SW 1271 (cell line): ENCODE data around the gene MARK4.

Experiments used
- DNase-seq, 2 experiments: peaks; one replicate each; lab custom pipeline; 2025; lab: John Stamatoyannopoulos, UW

MARK4 gene

GRCh38 chr19:45271735-45272108 lies 20.7 kb downstream of the MARK4 start:
- DNase-seq, result no peak

DNA sequence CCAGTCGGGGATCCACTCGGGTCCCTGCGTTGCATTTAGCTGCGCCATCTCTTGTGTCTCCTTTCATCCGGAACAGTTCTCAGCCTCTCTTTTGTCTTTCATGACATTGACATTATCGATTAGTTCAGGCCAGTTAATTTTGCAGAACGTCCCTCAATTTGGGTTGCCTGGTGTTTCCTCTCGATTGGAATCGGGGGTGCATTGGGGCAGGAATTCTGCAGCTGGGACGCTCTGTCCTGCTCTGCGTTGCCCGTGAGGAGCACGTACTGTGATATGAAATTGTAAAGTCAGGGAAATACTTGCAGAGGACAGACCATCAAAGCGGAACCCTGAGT lies 22.4 kb downstream of the MARK4 start:
- no peak for DNase-seq

DNA sequence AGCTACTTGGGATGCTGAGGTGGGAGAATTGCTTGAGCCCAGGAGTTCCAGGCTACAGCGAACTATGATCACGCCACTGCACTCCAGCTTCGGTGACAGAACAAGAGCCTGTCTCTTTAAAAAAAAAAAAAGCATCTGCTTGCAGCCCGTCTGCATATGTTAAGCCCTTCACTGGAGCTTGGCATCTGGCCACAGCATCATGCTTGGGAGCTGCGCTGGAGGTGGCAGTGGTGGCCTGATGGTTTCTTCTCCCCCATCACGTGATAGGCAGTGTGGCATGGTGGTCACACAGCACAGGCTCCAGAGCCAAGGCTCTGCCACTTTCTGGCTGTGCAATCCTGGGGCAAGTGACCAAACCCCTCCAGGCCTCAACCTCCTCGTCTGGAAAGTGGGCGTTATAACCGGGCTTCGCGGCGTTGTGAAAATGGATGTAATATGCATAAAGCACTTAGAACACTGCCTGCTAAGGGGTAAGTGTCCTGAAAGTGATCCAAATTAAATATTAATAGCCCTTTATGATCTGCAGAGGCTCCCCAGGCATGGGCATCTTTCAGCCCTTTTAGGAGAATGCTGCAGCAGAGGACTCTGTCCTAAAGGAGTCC lies 24.4 kb downstream of the MARK4 start:
- DNase-seq, result no peak

DNA sequence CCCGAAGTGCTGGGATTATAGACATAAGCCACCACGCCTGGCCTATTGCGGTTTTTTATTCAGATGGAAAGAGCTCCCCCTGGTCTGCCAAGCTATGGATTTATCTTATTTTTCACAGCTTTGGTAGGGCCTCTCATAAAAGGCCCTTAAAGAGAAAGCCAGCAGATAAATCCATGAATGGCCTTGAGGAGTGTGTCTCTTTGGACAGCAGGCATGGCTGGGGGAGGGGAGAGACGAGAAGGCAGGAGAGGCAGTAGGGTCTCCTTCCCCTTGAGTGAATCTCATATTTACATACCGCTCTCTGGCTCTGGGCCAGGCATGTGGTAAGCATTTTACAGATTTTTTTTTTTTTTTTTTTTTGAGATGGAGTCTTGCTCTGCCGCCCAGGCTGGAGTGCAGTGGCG lies 25.2 kb downstream of the MARK4 start:
- DNase-seq, result no peak

GRCh38 chr19:45278087-45278486 lies 27.0 kb downstream of the MARK4 start:
- DNase-seq, result no peak

DNA sequence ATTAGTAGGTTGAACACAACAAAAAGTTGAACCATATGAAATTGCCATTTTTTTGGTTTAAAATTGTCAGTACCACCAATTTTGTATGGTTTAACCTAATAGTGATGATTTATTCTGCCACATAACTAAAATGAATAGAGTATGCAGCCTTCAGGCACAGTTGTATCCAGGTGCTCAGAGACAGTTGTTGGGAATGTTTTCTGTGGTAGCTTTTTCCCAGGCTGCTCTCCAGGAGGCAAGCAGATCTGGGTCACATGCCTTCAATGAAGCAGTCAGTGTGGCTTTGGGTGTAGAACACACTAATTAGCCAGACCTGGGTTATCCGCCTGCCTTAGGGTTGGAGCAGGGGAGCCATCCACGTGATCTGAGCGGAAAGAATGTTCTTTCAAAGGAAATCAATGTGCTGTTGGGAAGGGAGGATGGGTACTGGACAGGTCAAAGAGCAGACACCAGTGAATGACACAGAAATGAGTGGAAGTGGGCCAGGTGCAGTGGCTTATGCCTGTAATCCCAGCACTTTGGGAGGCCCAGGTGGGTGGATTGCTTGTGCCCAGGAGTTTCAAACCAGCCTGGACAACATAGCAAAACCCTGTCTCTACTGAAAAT lies 28.6 kb downstream of the MARK4 start:
- DNase-seq, result no peak

GRCh38 chr19:45280471-45280961 lies 29.4 kb downstream of the MARK4 start:
- DNase-seq, result no peak

DNA sequence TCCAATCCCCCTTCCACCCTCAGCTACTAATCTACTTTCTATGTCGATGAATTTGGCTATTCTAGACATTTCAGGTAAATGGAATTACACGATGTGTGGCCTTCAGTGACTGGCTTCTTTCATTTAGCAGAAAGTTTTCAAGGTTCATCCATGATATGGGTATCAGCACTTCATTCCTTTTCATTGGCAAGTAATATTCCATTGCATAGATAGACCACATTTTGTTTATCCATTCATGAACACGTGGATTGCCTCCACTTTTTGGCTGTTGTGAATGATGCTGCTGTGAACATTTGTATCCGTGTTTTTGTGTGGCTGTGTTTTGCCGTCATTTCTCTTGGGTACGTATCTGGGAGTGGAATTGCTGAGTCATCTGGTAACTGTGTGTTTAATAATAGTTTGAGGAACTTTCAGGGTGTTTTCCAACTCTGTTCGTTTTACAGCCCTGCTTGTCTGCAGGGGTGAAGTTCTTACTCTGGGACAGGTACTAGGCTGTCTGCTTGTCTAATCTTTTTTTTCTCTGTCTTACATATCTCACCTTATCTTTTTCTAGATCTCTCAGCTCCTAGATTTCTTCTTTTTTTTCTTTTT lies 32.5 kb downstream of the MARK4 start:
- DNase-seq, result no peak

DNA sequence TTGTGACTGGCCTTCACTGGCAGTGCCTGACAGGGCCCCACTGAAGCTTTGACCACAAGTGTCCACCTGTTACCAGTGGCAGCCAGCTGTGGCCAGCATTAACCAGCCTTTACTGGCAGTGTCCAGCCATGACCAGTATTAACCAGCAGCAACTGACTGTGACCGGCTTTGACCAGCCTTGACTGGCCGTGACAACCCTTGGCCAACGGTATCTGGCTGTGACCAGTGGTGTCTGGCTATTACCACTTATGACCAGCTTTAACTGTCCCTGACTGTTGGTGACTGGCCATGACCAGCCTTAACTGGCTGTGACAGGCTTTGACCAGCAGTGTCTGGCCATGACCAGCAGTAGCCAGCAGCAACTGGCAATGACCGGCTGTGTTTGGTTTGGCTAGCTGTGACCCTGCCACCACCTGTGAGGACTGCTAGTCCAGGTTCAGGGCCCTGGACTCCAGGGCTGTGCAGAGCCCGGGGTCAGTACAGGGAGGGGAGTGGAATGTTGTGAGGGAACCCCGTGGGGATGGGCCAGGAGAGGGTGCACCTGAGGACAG lies 39.4 kb downstream of the MARK4 start:
- DNase-seq, result no peak

GRCh38 chr19:45291834-45292233 lies 40.8 kb downstream of the MARK4 start:
- no peak for DNase-seq

- no peak for DNase-seq
These were observed 42.6 kb downstream of the MARK4 start for GRCh38 chr19:45293682-45294081.

GRCh38 chr19:45294291-45295029 lies 43.4 kb downstream of the MARK4 start:
- DNase-seq, result no peak

GRCh38 chr19:45295873-45296272 lies 44.8 kb downstream of the MARK4 start:
- DNase-seq, result no peak

DNA sequence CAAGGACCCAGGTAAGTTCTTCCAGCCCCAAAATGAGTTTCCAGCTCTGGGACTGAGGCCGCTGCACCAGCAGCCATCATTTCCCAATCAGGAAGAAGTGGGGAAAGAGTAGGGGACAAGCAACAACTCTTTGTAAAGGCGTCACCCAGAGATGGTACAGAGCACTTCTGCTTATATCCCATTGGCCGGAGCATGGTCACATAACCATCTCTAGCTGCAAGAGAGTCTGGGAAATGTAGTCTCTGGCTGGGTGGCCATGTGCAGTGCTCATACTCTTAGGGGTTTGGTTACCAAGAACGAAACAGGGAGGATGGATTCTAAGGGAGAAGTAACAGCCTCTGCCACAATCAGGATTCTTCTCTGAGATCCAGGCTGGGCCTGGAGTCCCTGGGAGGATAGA lies 45.3 kb downstream of the MARK4 start:
- DNase-seq, result no peak

- DNase-seq, result peak in 1 of 2 experiments; percentile 28
These were observed 46.6 kb downstream of the MARK4 start for GRCh38 chr19:45297674-45298073.

GRCh38 chr19:45298264-45298663 lies 47.2 kb downstream of the MARK4 start:
- no peak for DNase-seq

DNA sequence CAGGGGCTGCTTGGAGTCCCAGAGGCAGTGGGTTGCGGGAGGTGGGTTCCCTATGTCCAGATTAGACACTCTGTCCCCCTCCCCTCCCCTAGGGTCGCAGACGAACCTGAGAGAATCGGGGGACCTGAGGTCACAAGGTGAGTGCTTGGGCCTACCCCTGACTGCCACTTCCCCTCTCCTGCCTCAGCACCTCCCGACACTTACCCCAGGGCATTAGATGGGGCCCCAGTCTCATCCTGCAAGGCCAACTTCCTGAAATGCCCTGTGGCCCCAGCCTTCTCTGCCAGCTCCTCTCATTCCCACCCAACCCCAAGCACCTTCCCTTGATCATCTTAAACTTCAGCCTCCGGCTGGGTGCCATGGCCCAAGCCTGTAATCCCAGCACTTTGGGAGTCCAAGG lies 48.6 kb downstream of the MARK4 start:
- DNase-seq, result no peak

GRCh38 chr19:45302416-45302815 lies 51.3 kb downstream of the MARK4 start:
- DNase-seq, result no peak

DNA sequence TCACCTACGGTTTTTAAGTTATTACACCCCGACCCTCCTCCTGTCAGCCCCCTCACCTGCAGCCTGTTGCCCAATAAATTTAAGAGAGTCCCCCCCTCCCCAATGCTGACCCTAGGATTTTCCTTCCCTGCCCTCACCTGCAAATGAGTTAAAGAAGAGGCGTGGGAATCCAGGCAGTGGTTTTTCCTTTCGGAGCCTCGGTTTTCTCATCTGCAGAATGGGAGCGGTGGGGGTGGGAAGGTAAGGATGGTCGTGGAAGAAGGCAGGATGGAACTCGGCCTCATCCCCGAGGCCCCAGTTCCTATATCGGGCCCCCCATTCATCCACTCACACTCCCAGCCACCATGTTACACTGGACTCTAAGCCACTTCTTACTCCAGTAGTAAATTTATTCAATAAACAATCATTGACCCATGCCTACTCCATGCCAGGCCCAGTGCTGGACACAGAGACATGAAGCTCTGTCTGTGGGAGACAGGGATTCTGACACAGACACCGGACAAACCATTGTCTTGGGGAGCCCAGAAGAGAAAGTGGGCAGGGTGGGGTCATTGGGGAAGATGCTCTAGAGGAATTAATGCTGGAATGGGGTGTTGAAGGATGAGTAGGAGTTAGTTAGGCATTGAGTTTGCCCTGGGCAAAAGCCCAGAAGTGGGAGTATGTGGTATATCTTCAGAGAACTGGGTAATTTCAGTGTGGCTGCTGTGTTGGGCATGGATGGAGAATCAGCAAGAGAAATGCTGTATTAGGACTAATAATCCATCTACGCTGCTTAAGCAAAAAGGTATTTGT lies 52.4 kb downstream of the MARK4 start:
- DNase-seq, result no peak

GRCh38 chr19:45304141-45304926 lies 53.3 kb downstream of the MARK4 start:
- DNase-seq, result no peak

- no peak for DNase-seq
These were observed 53.9 kb downstream of the MARK4 start for GRCh38 chr19:45305007-45305406.
